ENCODE data around the gene FJX1. TPM values are rescaled to one million over a fixed set of nuclear protein-coding genes. Genes with fewer than 3 reads are reported as not detected.

The FJX1 gene
- total RNA-seq, 1 experiment from 2014 or later = 8.3 TPM

DNA sequence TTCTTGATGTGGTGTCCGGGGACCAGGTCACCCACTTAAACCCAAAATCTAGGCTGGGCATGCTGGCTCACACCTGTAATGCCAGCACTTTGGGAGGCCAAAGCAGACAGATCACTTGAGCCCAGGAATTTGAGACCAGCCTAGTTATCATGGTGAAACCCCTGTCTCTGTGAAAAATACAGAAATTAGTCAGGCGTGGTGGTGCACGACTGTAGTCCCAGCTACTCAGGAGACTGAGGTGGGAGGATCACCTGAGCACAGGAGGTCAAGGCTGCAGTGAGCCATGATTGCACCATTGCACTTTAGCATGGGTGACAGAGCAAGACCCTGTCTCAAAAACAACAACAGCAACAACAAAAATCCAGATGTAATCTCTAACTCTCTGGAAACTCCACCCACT is 30.3 kb upstream of the FJX1 start:
- H3K27me3 Mint-ChIP-seq (ENCODE audit: low read depth) = peaks cover 27% of the 10 kb centered on the region
- ChIA-PET CTCF (no interaction called here), POLR2A (no interaction called here)
- H3K27ac Mint-ChIP-seq = no peak overlapping the region
- no peaks in the 10 kb centered on the region for H3K9me3 Mint-ChIP-seq
- H3K4me1 Mint-ChIP-seq = no peaks in the 10 kb centered on the region
- no peak for TF ChIP-seq ZNF232 (CRISPR knock-in tag; IDR thresholded peaks at IDR 0.05)
- no peak for TF ChIP-seq FOXJ3 (CRISPR knock-in tag; IDR thresholded peaks at IDR 0.05; ENCODE audit: borderline replicate concordance)
- TF ChIP-seq, protein P1, sequence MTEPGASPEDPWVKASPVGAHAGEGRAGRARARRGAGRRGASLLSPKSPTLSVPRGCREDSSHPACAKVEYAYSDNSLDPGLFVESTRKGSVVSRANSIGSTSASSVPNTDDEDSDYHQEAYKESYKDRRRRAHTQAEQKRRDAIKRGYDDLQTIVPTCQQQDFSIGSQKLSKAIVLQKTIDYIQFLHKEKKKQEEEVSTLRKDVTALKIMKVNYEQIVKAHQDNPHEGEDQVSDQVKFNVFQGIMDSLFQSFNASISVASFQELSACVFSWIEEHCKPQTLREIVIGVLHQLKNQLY (CRISPR knock-in tag; IDR thresholded peaks at IDR 0.05) = no peak
- TF ChIP-seq SMAD4 (CRISPR knock-in tag; IDR thresholded peaks at IDR 0.05) = no peak
- TF ChIP-seq, protein P2, sequence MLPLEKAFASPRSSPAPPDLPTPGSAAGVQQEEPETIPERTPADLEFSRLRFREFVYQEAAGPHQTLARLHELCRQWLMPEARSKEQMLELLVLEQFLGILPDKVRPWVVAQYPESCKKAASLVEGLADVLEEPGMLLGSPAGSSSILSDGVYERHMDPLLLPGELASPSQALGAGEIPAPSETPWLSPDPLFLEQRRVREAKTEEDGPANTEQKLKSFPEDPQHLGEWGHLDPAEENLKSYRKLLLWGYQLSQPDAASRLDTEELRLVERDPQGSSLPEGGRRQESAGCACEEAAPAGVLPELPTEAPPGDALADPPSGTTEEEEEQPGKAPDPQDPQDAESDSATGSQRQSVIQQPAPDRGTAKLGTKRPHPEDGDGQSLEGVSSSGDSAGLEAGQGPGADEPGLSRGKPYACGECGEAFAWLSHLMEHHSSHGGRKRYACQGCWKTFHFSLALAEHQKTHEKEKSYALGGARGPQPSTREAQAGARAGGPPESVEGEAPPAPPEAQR (CRISPR knock-in tag; IDR thresholded peaks at IDR 0.05) = no peak
- no peak for TF ChIP-seq HMGA2 (CRISPR knock-in tag; IDR thresholded peaks at IDR 0.05)
- TF ChIP-seq OVOL2 (CRISPR knock-in tag; IDR thresholded peaks at IDR 0.05; ENCODE audit: borderline replicate concordance) = no peak
- no peak for TF ChIP-seq ZNF423 (CRISPR knock-in tag; IDR thresholded peaks at IDR 0.05)
- TF ChIP-seq ETV6 (CRISPR knock-in tag; IDR thresholded peaks at IDR 0.05) = no peak
- no peak for TF ChIP-seq MYBL2 (CRISPR knock-in tag; IDR thresholded peaks at IDR 0.05)
- no peak for TF ChIP-seq TEAD4 (CRISPR knock-in tag; IDR thresholded peaks at IDR 0.05)
- no peak for TF ChIP-seq TCF7 (CRISPR knock-in tag; IDR thresholded peaks at IDR 0.05; ENCODE audit: low read depth)
- DNase-seq (ENCODE audit: low spot score) (no peak), ATAC-seq (no peak)
- no peak overlapping the region for H3K4me3 Mint-ChIP-seq
- no peaks in the 10 kb centered on the region for H3K36me3 Mint-ChIP-seq

DNA sequence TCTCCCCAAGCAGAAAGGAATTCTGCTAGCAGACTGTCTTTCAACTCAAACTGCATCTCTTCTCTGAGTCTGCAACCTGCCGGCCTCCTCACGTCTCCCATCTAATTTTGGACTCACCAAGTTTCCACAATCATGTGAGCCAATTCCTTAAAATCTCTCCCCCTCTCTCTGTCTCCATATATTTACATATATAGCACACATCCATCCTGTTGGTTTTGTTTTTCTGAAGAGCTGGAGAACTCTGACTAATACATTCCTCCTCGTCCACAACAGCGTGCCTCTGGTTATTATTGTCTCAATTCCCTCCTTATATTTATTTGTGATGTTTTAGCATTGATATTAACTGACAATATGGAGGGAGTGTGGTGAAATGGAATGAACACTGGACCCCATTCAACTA is 29.6 kb upstream of the FJX1 start:
- Mint-ChIP-seq H3K27ac (no peak overlapping the region), H3K4me1 (no peaks in the 10 kb centered on the region), H3K4me3 (no peak overlapping the region), H3K36me3 (no peaks in the 10 kb centered on the region), H3K9me3 (no peaks in the 10 kb centered on the region), H3K27me3 (ENCODE audit: low read depth) (peaks cover 30% of the 10 kb centered on the region)
- no peak for ATAC-seq
- no peak for DNase-seq (ENCODE audit: low spot score)
- ChIA-PET POLR2A (no interaction called here), CTCF (no interaction called here)
- TF ChIP-seq ZNF416 (CRISPR knock-in tag; IDR thresholded peaks at IDR 0.05) = no peak
- TF ChIP-seq, protein P3, sequence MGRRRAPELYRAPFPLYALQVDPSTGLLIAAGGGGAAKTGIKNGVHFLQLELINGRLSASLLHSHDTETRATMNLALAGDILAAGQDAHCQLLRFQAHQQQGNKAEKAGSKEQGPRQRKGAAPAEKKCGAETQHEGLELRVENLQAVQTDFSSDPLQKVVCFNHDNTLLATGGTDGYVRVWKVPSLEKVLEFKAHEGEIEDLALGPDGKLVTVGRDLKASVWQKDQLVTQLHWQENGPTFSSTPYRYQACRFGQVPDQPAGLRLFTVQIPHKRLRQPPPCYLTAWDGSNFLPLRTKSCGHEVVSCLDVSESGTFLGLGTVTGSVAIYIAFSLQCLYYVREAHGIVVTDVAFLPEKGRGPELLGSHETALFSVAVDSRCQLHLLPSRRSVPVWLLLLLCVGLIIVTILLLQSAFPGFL (CRISPR knock-in tag; IDR thresholded peaks at IDR 0.05; ENCODE audit: borderline replicate concordance) = no peak
- TF ChIP-seq, protein P4, sequence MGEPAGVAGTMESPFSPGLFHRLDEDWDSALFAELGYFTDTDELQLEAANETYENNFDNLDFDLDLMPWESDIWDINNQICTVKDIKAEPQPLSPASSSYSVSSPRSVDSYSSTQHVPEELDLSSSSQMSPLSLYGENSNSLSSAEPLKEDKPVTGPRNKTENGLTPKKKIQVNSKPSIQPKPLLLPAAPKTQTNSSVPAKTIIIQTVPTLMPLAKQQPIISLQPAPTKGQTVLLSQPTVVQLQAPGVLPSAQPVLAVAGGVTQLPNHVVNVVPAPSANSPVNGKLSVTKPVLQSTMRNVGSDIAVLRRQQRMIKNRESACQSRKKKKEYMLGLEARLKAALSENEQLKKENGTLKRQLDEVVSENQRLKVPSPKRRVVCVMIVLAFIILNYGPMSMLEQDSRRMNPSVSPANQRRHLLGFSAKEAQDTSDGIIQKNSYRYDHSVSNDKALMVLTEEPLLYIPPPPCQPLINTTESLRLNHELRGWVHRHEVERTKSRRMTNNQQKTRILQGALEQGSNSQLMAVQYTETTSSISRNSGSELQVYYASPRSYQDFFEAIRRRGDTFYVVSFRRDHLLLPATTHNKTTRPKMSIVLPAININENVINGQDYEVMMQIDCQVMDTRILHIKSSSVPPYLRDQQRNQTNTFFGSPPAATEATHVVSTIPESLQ (CRISPR knock-in tag; IDR thresholded peaks at IDR 0.05) = no peak
- TF ChIP-seq, protein P5, sequence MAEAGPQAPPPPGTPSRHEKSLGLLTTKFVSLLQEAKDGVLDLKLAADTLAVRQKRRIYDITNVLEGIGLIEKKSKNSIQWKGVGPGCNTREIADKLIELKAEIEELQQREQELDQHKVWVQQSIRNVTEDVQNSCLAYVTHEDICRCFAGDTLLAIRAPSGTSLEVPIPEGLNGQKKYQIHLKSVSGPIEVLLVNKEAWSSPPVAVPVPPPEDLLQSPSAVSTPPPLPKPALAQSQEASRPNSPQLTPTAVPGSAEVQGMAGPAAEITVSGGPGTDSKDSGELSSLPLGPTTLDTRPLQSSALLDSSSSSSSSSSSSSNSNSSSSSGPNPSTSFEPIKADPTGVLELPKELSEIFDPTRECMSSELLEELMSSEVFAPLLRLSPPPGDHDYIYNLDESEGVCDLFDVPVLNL (CRISPR knock-in tag; IDR thresholded peaks at IDR 0.05; ENCODE audit: borderline replicate concordance, low read depth) = no peak
- TF ChIP-seq ZBTB21 (CRISPR knock-in tag; IDR thresholded peaks at IDR 0.05; ENCODE audit: borderline replicate concordance) = no peak
- no peak for TF ChIP-seq ZNF423 (CRISPR knock-in tag; IDR thresholded peaks at IDR 0.05)
- TF ChIP-seq ZNF121 (CRISPR knock-in tag; IDR thresholded peaks at IDR 0.05) = no peak
- no peak for TF ChIP-seq NFYB (CRISPR knock-in tag; conservative IDR thresholded peaks at IDR 0.05; ENCODE audit: low read depth)
- no peak for TF ChIP-seq SMAD3 (CRISPR knock-in tag; IDR thresholded peaks at IDR 0.05; ENCODE audit: borderline replicate concordance)
- TF ChIP-seq, protein P6, sequence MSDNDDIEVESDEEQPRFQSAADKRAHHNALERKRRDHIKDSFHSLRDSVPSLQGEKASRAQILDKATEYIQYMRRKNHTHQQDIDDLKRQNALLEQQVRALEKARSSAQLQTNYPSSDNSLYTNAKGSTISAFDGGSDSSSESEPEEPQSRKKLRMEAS (CRISPR knock-in tag; IDR thresholded peaks at IDR 0.05) = no peak
- TF ChIP-seq, protein P7, sequence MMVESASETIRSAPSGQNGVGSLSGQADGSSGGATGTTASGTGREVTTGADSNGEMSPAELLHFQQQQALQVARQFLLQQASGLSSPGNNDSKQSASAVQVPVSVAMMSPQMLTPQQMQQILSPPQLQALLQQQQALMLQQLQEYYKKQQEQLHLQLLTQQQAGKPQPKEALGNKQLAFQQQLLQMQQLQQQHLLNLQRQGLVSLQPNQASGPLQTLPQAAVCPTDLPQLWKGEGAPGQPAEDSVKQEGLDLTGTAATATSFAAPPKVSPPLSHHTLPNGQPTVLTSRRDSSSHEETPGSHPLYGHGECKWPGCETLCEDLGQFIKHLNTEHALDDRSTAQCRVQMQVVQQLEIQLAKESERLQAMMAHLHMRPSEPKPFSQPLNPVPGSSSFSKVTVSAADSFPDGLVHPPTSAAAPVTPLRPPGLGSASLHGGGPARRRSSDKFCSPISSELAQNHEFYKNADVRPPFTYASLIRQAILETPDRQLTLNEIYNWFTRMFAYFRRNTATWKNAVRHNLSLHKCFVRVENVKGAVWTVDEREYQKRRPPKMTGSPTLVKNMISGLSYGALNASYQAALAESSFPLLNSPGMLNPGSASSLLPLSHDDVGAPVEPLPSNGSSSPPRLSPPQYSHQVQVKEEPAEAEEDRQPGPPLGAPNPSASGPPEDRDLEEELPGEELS (CRISPR knock-in tag; IDR thresholded peaks at IDR 0.05) = no peak
- TF ChIP-seq, protein P8, sequence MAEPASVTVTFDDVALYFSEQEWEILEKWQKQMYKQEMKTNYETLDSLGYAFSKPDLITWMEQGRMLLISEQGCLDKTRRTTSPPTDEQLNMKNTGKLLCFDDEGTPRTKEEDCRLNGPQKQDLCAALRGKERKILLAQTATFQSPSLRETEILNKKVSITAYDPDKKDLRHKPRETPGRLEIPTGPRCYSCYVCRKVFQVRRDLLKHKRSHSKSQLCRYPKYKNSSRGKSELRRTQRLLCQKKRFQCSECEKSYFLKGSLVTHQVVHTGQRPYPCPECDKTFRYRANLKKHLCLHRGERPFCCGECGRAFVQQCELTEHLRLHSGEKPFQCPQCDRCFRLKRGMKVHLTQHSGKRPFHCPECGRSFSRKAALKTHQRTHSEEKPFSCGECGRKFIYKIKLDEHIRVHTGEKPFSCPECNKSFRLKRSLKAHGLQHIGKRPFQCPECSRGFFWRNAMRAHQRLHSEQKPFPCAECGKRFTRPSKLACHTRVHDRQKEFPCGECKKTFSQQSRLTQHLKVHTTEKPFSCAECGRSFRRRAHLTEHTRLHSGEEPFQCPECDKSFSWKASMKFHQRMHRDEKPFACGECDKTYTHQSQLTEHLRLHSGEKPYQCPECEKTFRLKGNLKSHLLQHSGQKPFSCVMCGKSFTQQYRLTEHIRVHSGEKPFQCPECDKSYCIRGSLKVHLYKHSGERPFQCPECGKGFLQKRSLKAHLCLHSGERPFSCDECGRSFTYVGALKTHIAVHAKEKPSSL (CRISPR knock-in tag; conservative IDR thresholded peaks at IDR 0.05) = no peak
- no peak for TF ChIP-seq CREM (CRISPR knock-in tag; IDR thresholded peaks at IDR 0.05)
- TF ChIP-seq GRHL2 (CRISPR knock-in tag; IDR thresholded peaks at IDR 0.05; ENCODE audit: insufficient replicate concordance, severe bottlenecking) = no peak
